ENCODE measurements around the gene DMTF1. TPM values are rescaled to one million over a fixed set of nuclear protein-coding genes. Genes with fewer than 3 reads are reported as not detected.

The DMTF1 gene
- total and polyA plus RNA-seq, 9 of the 15 experiments (the other 6 are each of a cell fraction or from before 2014, with no cell fraction given) = 25.7 to 208 (median 74.7) TPM

DNA sequence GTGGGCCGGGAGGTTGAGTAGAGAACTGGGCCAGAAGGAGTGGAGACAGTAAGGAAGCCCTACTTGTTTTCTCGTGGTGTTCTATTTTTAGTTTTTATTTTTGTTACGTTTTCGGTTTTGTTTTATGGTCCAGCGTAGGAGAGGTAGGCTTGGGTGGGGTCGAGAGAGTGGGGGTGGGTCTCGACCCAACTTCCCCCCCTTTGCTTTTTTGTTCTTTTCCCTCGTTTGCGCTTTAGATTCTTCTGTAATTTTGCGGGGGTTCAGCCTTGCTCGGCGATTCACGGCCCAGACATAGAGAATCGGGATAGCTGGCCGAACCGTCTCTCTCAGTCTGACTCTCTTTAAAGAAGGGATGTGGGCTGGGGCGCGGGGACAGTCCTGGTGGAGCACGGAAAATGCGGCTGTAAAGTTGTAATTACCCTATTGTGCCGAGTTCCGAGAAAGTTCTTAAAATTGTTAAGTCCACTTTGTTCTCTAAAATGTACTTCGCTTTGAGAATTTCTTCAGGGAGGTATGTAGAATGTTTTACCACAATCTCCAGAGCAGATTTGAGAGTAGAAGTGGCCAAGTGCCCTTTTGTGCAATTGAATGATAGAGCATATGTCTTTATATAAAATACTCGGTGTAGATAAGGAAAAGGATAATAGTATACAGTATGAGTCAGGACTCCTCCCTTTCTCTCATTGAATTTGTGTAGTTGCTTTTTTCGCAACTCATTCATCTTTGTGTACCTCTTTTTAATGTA lies 816 bp downstream of the DMTF1 start (continued):
- TF ChIP-seq MLLT1 (IDR thresholded peaks at IDR 0.05) (peak; percentile 90 to 92), RHOXF2B (CRISPR knock-in tag; conservative IDR thresholded peaks at IDR 0.05) (no peak), PCBP1 (IDR thresholded peaks at IDR 0.05; ENCODE audit: low read depth, low read length, poor library complexity, severe bottlenecking) (no peak), ZNF589 (CRISPR knock-in tag; IDR thresholded peaks at IDR 0.05; ENCODE audit: low read depth) (peak; percentile 68; the same call in 1 of the 2 replicates), NR2C1 (IDR thresholded peaks at IDR 0.05) (0 out of 2 replicates have a peak, but pooled peaks have one; percentile 22), NR2C1 (tag; IDR thresholded peaks at IDR 0.05) (no peak)
- TF ChIP-seq, protein P1, sequence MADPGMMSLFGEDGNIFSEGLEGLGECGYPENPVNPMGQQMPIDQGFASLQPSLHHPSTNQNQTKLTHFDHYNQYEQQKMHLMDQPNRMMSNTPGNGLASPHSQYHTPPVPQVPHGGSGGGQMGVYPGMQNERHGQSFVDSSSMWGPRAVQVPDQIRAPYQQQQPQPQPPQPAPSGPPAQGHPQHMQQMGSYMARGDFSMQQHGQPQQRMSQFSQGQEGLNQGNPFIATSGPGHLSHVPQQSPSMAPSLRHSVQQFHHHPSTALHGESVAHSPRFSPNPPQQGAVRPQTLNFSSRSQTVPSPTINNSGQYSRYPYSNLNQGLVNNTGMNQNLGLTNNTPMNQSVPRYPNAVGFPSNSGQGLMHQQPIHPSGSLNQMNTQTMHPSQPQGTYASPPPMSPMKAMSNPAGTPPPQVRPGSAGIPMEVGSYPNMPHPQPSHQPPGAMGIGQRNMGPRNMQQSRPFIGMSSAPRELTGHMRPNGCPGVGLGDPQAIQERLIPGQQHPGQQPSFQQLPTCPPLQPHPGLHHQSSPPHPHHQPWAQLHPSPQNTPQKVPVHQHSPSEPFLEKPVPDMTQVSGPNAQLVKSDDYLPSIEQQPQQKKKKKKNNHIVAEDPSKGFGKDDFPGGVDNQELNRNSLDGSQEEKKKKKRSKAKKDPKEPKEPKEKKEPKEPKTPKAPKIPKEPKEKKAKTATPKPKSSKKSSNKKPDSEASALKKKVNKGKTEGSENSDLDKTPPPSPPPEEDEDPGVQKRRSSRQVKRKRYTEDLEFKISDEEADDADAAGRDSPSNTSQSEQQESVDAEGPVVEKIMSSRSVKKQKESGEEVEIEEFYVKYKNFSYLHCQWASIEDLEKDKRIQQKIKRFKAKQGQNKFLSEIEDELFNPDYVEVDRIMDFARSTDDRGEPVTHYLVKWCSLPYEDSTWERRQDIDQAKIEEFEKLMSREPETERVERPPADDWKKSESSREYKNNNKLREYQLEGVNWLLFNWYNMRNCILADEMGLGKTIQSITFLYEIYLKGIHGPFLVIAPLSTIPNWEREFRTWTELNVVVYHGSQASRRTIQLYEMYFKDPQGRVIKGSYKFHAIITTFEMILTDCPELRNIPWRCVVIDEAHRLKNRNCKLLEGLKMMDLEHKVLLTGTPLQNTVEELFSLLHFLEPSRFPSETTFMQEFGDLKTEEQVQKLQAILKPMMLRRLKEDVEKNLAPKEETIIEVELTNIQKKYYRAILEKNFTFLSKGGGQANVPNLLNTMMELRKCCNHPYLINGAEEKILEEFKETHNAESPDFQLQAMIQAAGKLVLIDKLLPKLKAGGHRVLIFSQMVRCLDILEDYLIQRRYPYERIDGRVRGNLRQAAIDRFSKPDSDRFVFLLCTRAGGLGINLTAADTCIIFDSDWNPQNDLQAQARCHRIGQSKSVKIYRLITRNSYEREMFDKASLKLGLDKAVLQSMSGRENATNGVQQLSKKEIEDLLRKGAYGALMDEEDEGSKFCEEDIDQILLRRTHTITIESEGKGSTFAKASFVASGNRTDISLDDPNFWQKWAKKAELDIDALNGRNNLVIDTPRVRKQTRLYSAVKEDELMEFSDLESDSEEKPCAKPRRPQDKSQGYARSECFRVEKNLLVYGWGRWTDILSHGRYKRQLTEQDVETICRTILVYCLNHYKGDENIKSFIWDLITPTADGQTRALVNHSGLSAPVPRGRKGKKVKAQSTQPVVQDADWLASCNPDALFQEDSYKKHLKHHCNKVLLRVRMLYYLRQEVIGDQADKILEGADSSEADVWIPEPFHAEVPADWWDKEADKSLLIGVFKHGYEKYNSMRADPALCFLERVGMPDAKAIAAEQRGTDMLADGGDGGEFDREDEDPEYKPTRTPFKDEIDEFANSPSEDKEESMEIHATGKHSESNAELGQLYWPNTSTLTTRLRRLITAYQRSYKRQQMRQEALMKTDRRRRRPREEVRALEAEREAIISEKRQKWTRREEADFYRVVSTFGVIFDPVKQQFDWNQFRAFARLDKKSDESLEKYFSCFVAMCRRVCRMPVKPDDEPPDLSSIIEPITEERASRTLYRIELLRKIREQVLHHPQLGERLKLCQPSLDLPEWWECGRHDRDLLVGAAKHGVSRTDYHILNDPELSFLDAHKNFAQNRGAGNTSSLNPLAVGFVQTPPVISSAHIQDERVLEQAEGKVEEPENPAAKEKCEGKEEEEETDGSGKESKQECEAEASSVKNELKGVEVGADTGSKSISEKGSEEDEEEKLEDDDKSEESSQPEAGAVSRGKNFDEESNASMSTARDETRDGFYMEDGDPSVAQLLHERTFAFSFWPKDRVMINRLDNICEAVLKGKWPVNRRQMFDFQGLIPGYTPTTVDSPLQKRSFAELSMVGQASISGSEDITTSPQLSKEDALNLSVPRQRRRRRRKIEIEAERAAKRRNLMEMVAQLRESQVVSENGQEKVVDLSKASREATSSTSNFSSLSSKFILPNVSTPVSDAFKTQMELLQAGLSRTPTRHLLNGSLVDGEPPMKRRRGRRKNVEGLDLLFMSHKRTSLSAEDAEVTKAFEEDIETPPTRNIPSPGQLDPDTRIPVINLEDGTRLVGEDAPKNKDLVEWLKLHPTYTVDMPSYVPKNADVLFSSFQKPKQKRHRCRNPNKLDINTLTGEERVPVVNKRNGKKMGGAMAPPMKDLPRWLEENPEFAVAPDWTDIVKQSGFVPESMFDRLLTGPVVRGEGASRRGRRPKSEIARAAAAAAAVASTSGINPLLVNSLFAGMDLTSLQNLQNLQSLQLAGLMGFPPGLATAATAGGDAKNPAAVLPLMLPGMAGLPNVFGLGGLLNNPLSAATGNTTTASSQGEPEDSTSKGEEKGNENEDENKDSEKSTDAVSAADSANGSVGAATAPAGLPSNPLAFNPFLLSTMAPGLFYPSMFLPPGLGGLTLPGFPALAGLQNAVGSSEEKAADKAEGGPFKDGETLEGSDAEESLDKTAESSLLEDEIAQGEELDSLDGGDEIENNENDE (IDR thresholded peaks at IDR 0.05; ENCODE audit: low read depth, low read length) = no peak
- TF ChIP-seq, protein P2, sequence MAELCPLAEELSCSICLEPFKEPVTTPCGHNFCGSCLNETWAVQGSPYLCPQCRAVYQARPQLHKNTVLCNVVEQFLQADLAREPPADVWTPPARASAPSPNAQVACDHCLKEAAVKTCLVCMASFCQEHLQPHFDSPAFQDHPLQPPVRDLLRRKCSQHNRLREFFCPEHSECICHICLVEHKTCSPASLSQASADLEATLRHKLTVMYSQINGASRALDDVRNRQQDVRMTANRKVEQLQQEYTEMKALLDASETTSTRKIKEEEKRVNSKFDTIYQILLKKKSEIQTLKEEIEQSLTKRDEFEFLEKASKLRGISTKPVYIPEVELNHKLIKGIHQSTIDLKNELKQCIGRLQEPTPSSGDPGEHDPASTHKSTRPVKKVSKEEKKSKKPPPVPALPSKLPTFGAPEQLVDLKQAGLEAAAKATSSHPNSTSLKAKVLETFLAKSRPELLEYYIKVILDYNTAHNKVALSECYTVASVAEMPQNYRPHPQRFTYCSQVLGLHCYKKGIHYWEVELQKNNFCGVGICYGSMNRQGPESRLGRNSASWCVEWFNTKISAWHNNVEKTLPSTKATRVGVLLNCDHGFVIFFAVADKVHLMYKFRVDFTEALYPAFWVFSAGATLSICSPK (IDR thresholded peaks at IDR 0.05; ENCODE audit: borderline replicate concordance) = peak; percentile 91

Data from K562 (cell line).